HEK293 (cell line): ENCODE measurements around the gene FHL5.

Experiments
- CTCF ChIA-PET: fragments of 350-600 bp; formaldehyde crosslinking; extraction: SDS; loops from one replicate; lab custom pipeline; 2021; ENCODE audit warnings: antibody characterized with exemption; lab: Yijun Ruan, JAX
- POLR2A ChIA-PET: fragments of 300-600 bp; formaldehyde crosslinking; extraction: SDS; loops from one replicate; lab custom pipeline; 2020; ENCODE audit warnings: antibody characterized with exemption, inconsistent platforms; lab: Yijun Ruan, JAX
- H3K27ac ChIP-seq: fragments of 200-500 bp; sonication (Bioruptor generic); 2 replicates; pipeline ENCODE4 v1.5.1; 2014; ENCODE audit warnings: low read depth, low read length, control low read depth, inconsistent platforms; ENCODE audit errors: extremely low read depth
- H3K36me3 ChIP-seq, 2 experiments: fragments of 200-500 bp in 1 of 2; sonication (Bioruptor generic) in 1 of 2; 1 replicate in 1 of 2; 2 replicates in 1 of 2; pipeline ENCODE4 v1.5.1; 2014 to 2017; ENCODE audit warnings: inconsistent platforms in 2 of 2, low read length in 2 of 2; ENCODE audit not compliant: control insufficient read depth in 2 of 2, insufficient read depth in 1 of 2
- H3K4me1 ChIP-seq: fragments of 200-500 bp; sonication (Bioruptor generic); 2 replicates; pipeline ENCODE4 v1.5.1; 2014; ENCODE audit warnings: mild to moderate bottlenecking, low read length, inconsistent platforms; ENCODE audit not compliant: control insufficient read depth, insufficient read depth
- H3K4me3 ChIP-seq: 2 replicates; pipeline ENCODE4 v1.5.1; 2011; ENCODE audit warnings: low read depth, mild to moderate bottlenecking, control low read depth, low read length, moderate library complexity
- H3K9me3 ChIP-seq: fragments of 200-500 bp; sonication (Bioruptor generic); 2 replicates; pipeline ENCODE4 v1.5.1; 2014; ENCODE audit warnings: low read depth, low read length, inconsistent platforms; ENCODE audit not compliant: control insufficient read depth, insufficient read depth
- MEIS1 ChIP-seq: sonication (generic); formaldehyde crosslinking; IDR thresholded peaks from 2 replicates; pipeline ENCODE4 v1.8.1; 2022; ENCODE audit warnings: missing genetic modification reagents, mild to moderate bottlenecking, borderline replicate concordance
- PATZ1 ChIP-seq: fragments of 450-650 bp; formaldehyde crosslinking; IDR thresholded peaks from 2 replicates; pipeline ENCODE4 v1.5.1; 2016; ENCODE audit warnings: missing biosample characterization, missing genetic modification characterization
- RBAK ChIP-seq: fragments of 450-650 bp; formaldehyde crosslinking; IDR thresholded peaks from 2 replicates; pipeline ENCODE4 v1.5.1; 2016; ENCODE audit warnings: missing biosample characterization, missing genetic modification characterization
- SP7 ChIP-seq: fragments of 450-650 bp; formaldehyde crosslinking; IDR thresholded peaks from 2 replicates; pipeline ENCODE4 v1.5.1; 2016; ENCODE audit warnings: missing biosample characterization, missing genetic modification characterization
- ZBTB11 ChIP-seq: fragments of 450-650 bp; formaldehyde crosslinking; conservative IDR thresholded peaks from 2 replicates; pipeline ENCODE4 v1.5.1; 2016; ENCODE audit warnings: low read depth, missing biosample characterization, missing genetic modification characterization
- ZEB2 ChIP-seq: fragments of 450-650 bp; formaldehyde crosslinking; IDR thresholded peaks from 2 replicates; pipeline ENCODE4 v1.5.1; 2016; ENCODE audit warnings: missing biosample characterization, missing genetic modification characterization
- ZNF174 ChIP-seq: fragments of 450-650 bp; formaldehyde crosslinking; IDR thresholded peaks from 2 replicates; pipeline ENCODE4 v1.5.0; 2017; ENCODE audit warnings: missing biosample characterization, mild to moderate bottlenecking, missing genetic modification characterization
- ZNF184 ChIP-seq: fragments of 450-650 bp; IDR thresholded peaks from 2 replicates; pipeline ENCODE4 v1.5.1; 2018; ENCODE audit warnings: missing biosample characterization, mild to moderate bottlenecking, missing genetic modification characterization
- ZNF19 ChIP-seq: fragments of 450-650 bp; formaldehyde crosslinking; IDR thresholded peaks from 2 replicates; pipeline ENCODE4; 2016; ENCODE audit warnings: missing biosample characterization, missing genetic modification characterization, low read depth
- ZNF211 ChIP-seq: fragments of 450-650 bp; formaldehyde crosslinking; IDR thresholded peaks from 2 replicates; pipeline ENCODE4 v1.5.1; 2016; ENCODE audit warnings: low read depth, missing biosample characterization, missing genetic modification characterization
- ZNF214 ChIP-seq: fragments of 450-650 bp; formaldehyde crosslinking; IDR thresholded peaks from 2 replicates; pipeline ENCODE4 v1.5.1; 2017; ENCODE audit warnings: missing biosample characterization, mild to moderate bottlenecking, missing genetic modification characterization, borderline replicate concordance
- ZNF274 ChIP-seq, 2 experiments: fragments of 200-500 bp in 1 of 2; fragments of 450-650 bp in 1 of 2; sonication (Bioruptor generic) in 1 of 2; formaldehyde crosslinking in 1 of 2; IDR thresholded peaks; 2 replicates each; pipeline versions ENCODE4 v1.5.1 to v1.6.1; 2014 to 2016; ENCODE audit warnings: borderline replicate concordance in 1 of 2, inconsistent platforms in 1 of 2, low read length in 1 of 2, missing biosample characterization in 1 of 2, missing genetic modification characterization in 1 of 2
- ZNF449 ChIP-seq: fragments of 450-650 bp; formaldehyde crosslinking; IDR thresholded peaks from 2 replicates; pipeline ENCODE4 v1.5.1; 2017; ENCODE audit warnings: missing biosample characterization, mild to moderate bottlenecking, missing genetic modification characterization, moderate library complexity
- ZNF530 ChIP-seq: fragments of 450-650 bp; formaldehyde crosslinking; IDR thresholded peaks from 2 replicates; pipeline ENCODE4 v1.5.1; 2016; ENCODE audit warnings: low read depth, missing biosample characterization, missing genetic modification characterization
- ZNF561 ChIP-seq: fragments of 450-650 bp; IDR thresholded peaks from 2 replicates; pipeline ENCODE4 v1.5.1; 2018; ENCODE audit warnings: missing biosample characterization, missing genetic modification characterization, borderline replicate concordance
- ZNF571 ChIP-seq: fragments of 450-650 bp; formaldehyde crosslinking; IDR thresholded peaks from 2 replicates; pipeline ENCODE4 v1.5.0; 2017; ENCODE audit warnings: missing biosample characterization, missing genetic modification characterization
- ZNF580 ChIP-seq: fragments of 450-650 bp; formaldehyde crosslinking; IDR thresholded peaks from 2 replicates; pipeline ENCODE4 v1.5.1; 2016; ENCODE audit warnings: missing biosample characterization, missing genetic modification characterization
- ZNF639 ChIP-seq: fragments of 450-650 bp; formaldehyde crosslinking; IDR thresholded peaks from 2 replicates; pipeline ENCODE4 v1.5.1; 2016; ENCODE audit warnings: missing biosample characterization, missing genetic modification characterization
- ZSCAN5A ChIP-seq: fragments of 450-650 bp; formaldehyde crosslinking; IDR thresholded peaks from 2 replicates; pipeline ENCODE4 v1.5.1; 2016; ENCODE audit warnings: missing biosample characterization, missing genetic modification characterization

FHL5 gene

GRCh38 chr6:96657344-96657743 lies 94.4 kb downstream of the FHL5 start:
- no peaks in the 10 kb centered on the region for H3K4me1 ChIP-seq
- POLR2A ChIA-PET = no interaction called here
- no peak overlapping the region for H3K4me3 ChIP-seq
- TF ChIP-seq SP7 (tag by site-specific recombination) (no peak), ZNF184 (tag by site-specific recombination) (no peak), PATZ1 (tag by site-specific recombination) (no peak), ZNF561 (no peak), ZNF214 (tag by site-specific recombination) (no peak), ZNF639 (tag by site-specific recombination) (no peak), ZEB2 (tag by site-specific recombination) (no peak), ZNF530 (no peak), ZNF580 (tag by site-specific recombination) (no peak), ZNF571 (tag by site-specific recombination) (no peak), ZBTB11 (tag by site-specific recombination) (no peak), ZNF19 (tag by site-specific recombination) (no peak), ZNF211 (tag by site-specific recombination) (no peak), MEIS1 (CRISPR knock-in tag) (no peak), ZNF174 (no peak)
- TF ChIP-seq, all 188 proteins: peak for 0
- no peaks in the 10 kb centered on the region for H3K36me3 ChIP-seq
- CTCF ChIA-PET = no interaction called here
- H3K27ac ChIP-seq = no peak overlapping the region
- H3K9me3 ChIP-seq = no peaks in the 10 kb centered on the region

GRCh38 chr6:96659084-96659845 lies 96.3 kb downstream of the FHL5 start:
- H3K27ac ChIP-seq = no peak overlapping the region
- TF ChIP-seq ZSCAN5A (tag by site-specific recombination) = no peak
- TF ChIP-seq ZNF449 (tag by site-specific recombination) = no peak
- TF ChIP-seq RBAK (tag by site-specific recombination) = no peak
- no peak for TF ChIP-seq ZNF274 (IDR thresholded peaks at IDR 0.05; ENCODE audit: low read length)
- TF ChIP-seq ZNF274 (tag by site-specific recombination; IDR thresholded peaks at IDR 0.05; ENCODE audit: borderline replicate concordance) = no peak
- TF ChIP-seq, all 188 proteins: peak for 0
- H3K4me3 ChIP-seq = no peak overlapping the region
- POLR2A ChIA-PET = no interaction called here
- H3K9me3 ChIP-seq = no peaks in the 10 kb centered on the region
- no peaks in the 10 kb centered on the region for H3K36me3 ChIP-seq
- H3K4me1 ChIP-seq = no peaks in the 10 kb centered on the region
- CTCF ChIA-PET = no interaction called here
